Uterus (tissue), 4 donors: Measurements from ENCODE around the gene ACSF2. TPM values are rescaled to one million over a fixed set of nuclear protein-coding genes. Genes with fewer than 3 reads are reported as not detected.

Experiments used
- DNase-seq, 2 donors: peaks; one replicate each; pipeline ENCODE4 v3.0.0-alpha.2; 2019 to 2020
- H3K27ac ChIP-seq, 2 donors: fragments of 200-600 bp; sonication (generic); 1 replicate in 1 of 2; 2 replicates in 1 of 2; pipeline ENCODE4 v1.5.1; 2016 to 2018
- H3K27me3 ChIP-seq, 2 donors: fragments of 200-600 bp; sonication (generic); one replicate each; pipeline ENCODE4 v1.5.1; 2018 to 2019; ENCODE audit warnings: control low read depth in 1 of 2
- H3K36me3 ChIP-seq, 2 donors: fragments of 200-600 bp; sonication (generic); one replicate each; pipeline ENCODE4 v1.5.1; 2019; ENCODE audit warnings: control low read depth in 1 of 2
- H3K4me1 ChIP-seq, 2 donors: fragments of 200-600 bp; sonication (generic); one replicate each; pipeline ENCODE4 v1.5.1; 2018 to 2019; ENCODE audit warnings: control low read depth in 1 of 2
- H3K4me3 ChIP-seq, 2 donors: fragments of 200-600 bp; sonication (generic); 1 replicate in 1 of 2; 2 replicates in 1 of 2; pipeline ENCODE4 v1.5.1; 2018 to 2019; ENCODE audit warnings: mild to moderate bottlenecking in 1 of 2
- H3K9me3 ChIP-seq, 2 donors: fragments of 200-600 bp; sonication (generic); one replicate each; pipeline ENCODE4 v1.5.1; 2019; ENCODE audit warnings: control low read depth in 1 of 2
- CTCF ChIP-seq, 4 experiments: fragments of 200-600 bp in 2 of 4; fragments of 450-650 bp in 2 of 4; sonication (generic) in 2 of 4; IDR thresholded peaks; one replicate each; pipeline ENCODE4 v1.5.1; 2016 to 2019; ENCODE audit warnings: antibody characterized with exemption in 4 of 4, mild to moderate bottlenecking in 2 of 4, moderate library complexity in 1 of 4
- POLR2A ChIP-seq, 2 donors: fragments of 450-650 bp; IDR thresholded peaks; one replicate each; pipeline ENCODE4 v1.6.1; 2016; ENCODE audit warnings: antibody characterized with exemption in 2 of 2, mild to moderate bottlenecking in 1 of 2, moderate library complexity in 1 of 2
- intact Hi-C: fragments of 100-400 bp; cut with DNase I; formaldehyde crosslinking; loops from one replicate; pipeline ENCODE4 v1.15.1; 2023; ENCODE audit warnings: low total_unique reads
- total RNA-seq, 4 donors: library from RNA; depleted of rRNA in 3 of 4; stranded (reverse); fragments of >200 nt in 3 of 4; gene quantifications; one replicate each; pipeline versions ENCODE4 v1.1.0 to v1.2.4, GENCODE V29; 2014 to 2023
- donor health status: DM: yes; HTN: yes; CAD: no.

The ACSF2 gene
- total RNA-seq, 4 donors from 2014 or later, result 16.7 to 60.6 (median 45.7) TPM

GRCh38 chr17:50499721-50500120 lies 73.7 kb downstream of the ACSF2 start:
- Histone ChIP-seq H3K4me1 (no peaks in the 10 kb centered on the region), H3K27me3 (no peaks in the 10 kb centered on the region), H3K27ac (no peak overlapping the region), H3K9me3 (no peaks in the 10 kb centered on the region), H3K4me3 (no peak overlapping the region), H3K36me3 (no peaks in the 10 kb centered on the region)
- no peak for DNase-seq
- TF ChIP-seq POLR2A (IDR thresholded peaks at IDR 0.05) (no peak), CTCF (IDR thresholded peaks at IDR 0.05) (no peak)
- intact Hi-C loops, result no loop called here

GRCh38 chr17:50501054-50501453 lies 75.0 kb downstream of the ACSF2 start:
- Histone ChIP-seq H3K4me3 (no peak overlapping the region), H3K4me1 (no peaks in the 10 kb centered on the region), H3K27ac (no peak overlapping the region), H3K9me3 (no peaks in the 10 kb centered on the region), H3K36me3 (no peaks in the 10 kb centered on the region), H3K27me3 (no peaks in the 10 kb centered on the region)
- intact Hi-C loops, result no loop called here
- TF ChIP-seq POLR2A (IDR thresholded peaks at IDR 0.05), result no peak
- TF ChIP-seq CTCF (IDR thresholded peaks at IDR 0.05), result peak in 2 of 4 experiments; percentile 10 to 14
- DNase-seq, result no peak

DNA sequence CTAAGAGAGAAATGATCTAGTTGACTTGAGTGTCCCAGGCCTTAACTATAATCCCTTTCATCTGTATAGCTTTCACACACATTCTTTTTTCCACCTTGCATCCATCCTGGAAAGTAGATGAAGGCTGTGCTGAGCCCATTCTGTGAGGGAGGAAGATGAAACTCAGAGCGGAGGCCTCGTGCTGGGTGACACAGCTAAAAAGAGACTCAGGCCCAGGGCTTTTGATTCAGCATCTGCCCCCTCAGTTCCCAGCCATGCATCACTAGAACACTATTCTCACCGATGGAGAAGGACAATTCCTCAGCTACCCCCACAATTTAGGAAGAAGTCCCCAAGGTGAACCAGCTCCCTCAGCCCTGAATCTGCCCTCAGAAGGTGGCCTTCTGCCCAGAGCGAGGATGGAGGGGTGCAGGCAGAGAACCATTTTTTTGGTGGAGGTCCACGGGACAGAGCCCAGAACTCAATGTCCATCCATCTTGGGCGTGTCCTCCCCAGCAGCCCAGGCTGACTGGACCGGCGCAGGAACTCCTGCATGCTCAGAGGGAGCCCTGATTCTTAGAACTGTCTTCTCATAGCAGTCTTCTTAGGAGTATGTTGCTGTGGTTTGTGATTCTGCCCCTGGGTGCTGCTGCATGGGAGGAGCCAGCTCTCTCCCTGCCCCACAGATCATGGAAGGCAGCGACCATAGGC lies 76.4 kb downstream of the ACSF2 start:
- Histone ChIP-seq H3K36me3 (no peaks in the 10 kb centered on the region), H3K27ac (no peak overlapping the region), H3K4me1 (no peaks in the 10 kb centered on the region), H3K9me3 (no peaks in the 10 kb centered on the region), H3K4me3 (no peak overlapping the region), H3K27me3 (no peaks in the 10 kb centered on the region)
- no peak for DNase-seq
- no peak for TF ChIP-seq CTCF (IDR thresholded peaks at IDR 0.05)
- TF ChIP-seq POLR2A (IDR thresholded peaks at IDR 0.05), result no peak
- intact Hi-C loops, result no loop called here

DNA sequence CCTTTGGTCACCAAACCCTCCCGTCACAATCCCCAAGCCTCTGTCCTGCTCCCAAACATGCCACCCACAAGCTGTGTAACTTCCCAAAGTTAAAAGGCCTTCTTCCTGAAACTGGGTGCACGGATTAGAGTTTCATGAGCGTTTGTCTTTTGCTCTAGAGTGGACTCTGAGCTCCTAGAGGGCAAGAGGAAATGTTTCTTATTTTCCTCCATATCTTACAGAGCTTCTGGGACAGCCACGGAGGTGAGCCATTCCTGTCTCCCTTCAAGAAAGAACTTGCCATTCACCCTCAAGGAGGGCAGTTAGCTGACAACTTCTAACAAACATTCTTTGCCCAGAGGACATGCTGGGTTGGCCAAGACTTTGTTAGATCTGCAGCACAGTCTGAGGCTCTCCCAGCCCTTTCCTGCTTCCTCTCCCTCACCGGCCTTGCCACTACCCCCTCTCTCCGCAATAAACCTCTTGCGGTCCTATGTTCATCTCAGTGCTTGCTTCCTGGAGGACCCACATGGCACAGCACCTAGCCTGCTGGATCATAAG lies 79.6 kb downstream of the ACSF2 start:
- no peaks in the 10 kb centered on the region for H3K4me1 ChIP-seq
- no peaks in the 10 kb centered on the region for H3K9me3 ChIP-seq
- no peak overlapping the region for H3K27ac ChIP-seq
- intact Hi-C loops, result no loop called here
- no peaks in the 10 kb centered on the region for H3K27me3 ChIP-seq
- DNase-seq, result no peak
- H3K36me3 ChIP-seq, result no peaks in the 10 kb centered on the region
- H3K4me3 ChIP-seq, result no peak overlapping the region
- no peak for TF ChIP-seq CTCF (IDR thresholded peaks at IDR 0.05)
- no peak for TF ChIP-seq POLR2A (IDR thresholded peaks at IDR 0.05)

DNA sequence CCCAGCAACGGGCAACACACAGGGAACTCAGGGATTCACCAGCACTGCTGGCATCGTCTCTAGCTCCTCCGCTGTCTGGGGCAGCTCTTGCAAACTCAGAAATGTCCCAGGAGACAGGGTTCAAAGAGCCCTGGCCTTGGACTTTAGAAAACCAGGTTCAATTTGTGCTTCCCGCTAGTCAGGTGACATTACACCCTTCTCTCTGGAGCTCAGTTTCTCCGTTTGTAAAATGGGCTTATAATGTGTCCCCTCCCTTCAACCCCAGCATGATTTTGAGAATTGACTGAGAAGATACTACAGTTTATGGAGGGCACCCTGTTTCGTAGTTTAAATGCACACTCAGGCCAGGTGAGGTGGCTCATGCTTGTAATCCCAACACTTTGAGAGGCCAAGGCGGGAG lies 80.3 kb downstream of the ACSF2 start:
- Histone ChIP-seq H3K36me3 (no peaks in the 10 kb centered on the region), H3K27me3 (no peaks in the 10 kb centered on the region), H3K9me3 (no peaks in the 10 kb centered on the region), H3K4me1 (no peaks in the 10 kb centered on the region), H3K27ac (no peak overlapping the region), H3K4me3 (no peak overlapping the region)
- intact Hi-C loops, result no loop called here
- no peak for DNase-seq
- TF ChIP-seq CTCF (IDR thresholded peaks at IDR 0.05), result no peak
- no peak for TF ChIP-seq POLR2A (IDR thresholded peaks at IDR 0.05)
